ENCODE measurements around the gene SLC35D2. TPM values are rescaled to one million over a fixed set of nuclear protein-coding genes. Genes with fewer than 3 reads are reported as not detected.

SLC35D2 gene
- total RNA-seq, 1 experiment from 2014 or later: 19.0 TPM

DNA sequence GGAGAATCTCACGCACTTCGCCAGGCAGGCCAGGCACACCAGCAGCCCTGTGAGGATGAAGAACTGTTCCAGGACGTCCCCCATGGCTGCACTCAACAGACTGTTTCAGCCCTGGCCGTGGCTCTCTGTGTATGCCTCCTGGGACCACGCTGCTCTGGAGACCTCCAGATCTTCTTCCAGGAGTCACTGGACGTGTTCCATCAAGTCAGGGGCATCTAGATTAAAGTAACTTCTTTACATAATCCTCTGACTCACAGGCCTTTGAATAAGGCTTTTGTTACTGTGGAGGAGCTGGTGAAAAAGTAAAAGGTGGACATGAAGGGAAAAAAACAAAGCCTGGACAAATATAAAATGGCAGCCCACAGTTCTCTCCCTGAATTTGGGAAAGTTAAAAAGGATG is 81.5 kb downstream of the SLC35D2 start, which contains the start of gene HSD17B3:
TSS of gene HSD17B3 (minus strand) at position 156 of the 400 bp plus-strand sequence. CDS start at position 84, 72 bp downstream.
- H2AFZ ChIP-seq (ENCODE audit: low read length): no peak within 1 kb of the TSS
- H3K27ac ChIP-seq (ENCODE audit: insufficient read length, low read depth, low read length): no peak within 1 kb of the TSS
- H2AK5ac ChIP-seq (ENCODE audit: insufficient read length, low read length): no peak within 1 kb of the TSS
- no peak within 1 kb of the TSS for H3K9ac ChIP-seq (ENCODE audit: extremely low read depth, insufficient read length, low read length)
- H3K9me3 ChIP-seq (ENCODE audit: control insufficient read depth, low read depth, low read length): no peaks in the 10 kb centered on the region
- H3K79me1 ChIP-seq (ENCODE audit: insufficient read depth, low read depth, low read length, poor library complexity, severe bottlenecking): no peaks in the 10 kb centered on the region
- Mint-ChIP-seq H3K4me3 (no peak within 1 kb of the TSS), H3K36me3 (ENCODE audit: insufficient read depth in 1 of 3, low read depth in 3 of 3) (no peaks in the 10 kb centered on the region), H3K27ac (peak within 1 kb of the TSS in 1 of 3 experiments; percentile 55; a peak in 1 of 7 replicates), H3K9me3 (peaks cover 0 to 4% of the 10 kb centered on the region in 2 experiments; a peak in 1 of 5 replicates), H3K27me3 (ENCODE audit: low read depth) (no peaks in the 10 kb centered on the region), H3K4me1 (peaks cover 9 to 13% of the 10 kb centered on the region in 2 experiments)
- no CpG with 5 or more reads among the region's 6 CpGs for WGBS (ENCODE audit: extremely low coverage, insufficient read length, low lambda C conversion rate)
- H3T11ph ChIP-seq (ENCODE audit: low read length): no peak within 1 kb of the TSS
- H2BK120ac ChIP-seq (ENCODE audit: low read depth, low read length, poor library complexity, severe bottlenecking): no peak within 1 kb of the TSS
- no peak for DNase-seq
- no peak within 1 kb of the TSS for H4K8ac ChIP-seq (replicated peaks; ENCODE audit: insufficient read length, low read depth, low read length)
- no peak within 1 kb of the TSS for H4K91ac ChIP-seq (ENCODE audit: insufficient read length, low read depth, low read length)
- no peak within 1 kb of the TSS for H3K18ac ChIP-seq (ENCODE audit: insufficient read length, low read depth, low read length)
- H3K4ac ChIP-seq (ENCODE audit: low read depth, low read length): no peak within 1 kb of the TSS
- H3K56ac ChIP-seq (ENCODE audit: insufficient read length, low read depth, low read length): no peak within 1 kb of the TSS
- no peak within 1 kb of the TSS for H3K4me2 ChIP-seq (ENCODE audit: insufficient read depth, insufficient read length, low read length)
- H2BK5ac ChIP-seq (ENCODE audit: insufficient read length, low read length): no peak within 1 kb of the TSS
- no peak within 1 kb of the TSS for H4K5ac ChIP-seq (ENCODE audit: insufficient read length, low read depth, low read length)
- no peaks in the 10 kb centered on the region; the same call in 1 of the 2 replicates for H3K27me3 ChIP-seq (ENCODE audit: insufficient read depth, low read length)
- no peaks in the 10 kb centered on the region for H3K4me1 ChIP-seq (ENCODE audit: insufficient read depth, low read length)
- no peaks in the 10 kb centered on the region for H4K20me1 ChIP-seq (ENCODE audit: control insufficient read depth, insufficient read depth, insufficient read length)
- H3K23ac ChIP-seq (ENCODE audit: insufficient read length, low read depth, low read length): no peak within 1 kb of the TSS
- no peak within 1 kb of the TSS for H3K14ac ChIP-seq (ENCODE audit: insufficient read depth, low read length)
- no peak within 1 kb of the TSS for H2BK20ac ChIP-seq (ENCODE audit: low read depth, low read length, poor library complexity, severe bottlenecking)
- no peaks in the 10 kb centered on the region for H3K79me2 ChIP-seq (ENCODE audit: insufficient read depth, low read length)
- no peaks in the 10 kb centered on the region for H3K23me2 ChIP-seq (ENCODE audit: insufficient read length, low read depth, low read length, poor library complexity, severe bottlenecking)
- H2BK15ac ChIP-seq (ENCODE audit: low read depth, low read length): no peak within 1 kb of the TSS
- H2BK12ac ChIP-seq (ENCODE audit: insufficient read length, low read depth, low read length): no peak within 1 kb of the TSS
- TF ChIP-seq, protein P1, sequence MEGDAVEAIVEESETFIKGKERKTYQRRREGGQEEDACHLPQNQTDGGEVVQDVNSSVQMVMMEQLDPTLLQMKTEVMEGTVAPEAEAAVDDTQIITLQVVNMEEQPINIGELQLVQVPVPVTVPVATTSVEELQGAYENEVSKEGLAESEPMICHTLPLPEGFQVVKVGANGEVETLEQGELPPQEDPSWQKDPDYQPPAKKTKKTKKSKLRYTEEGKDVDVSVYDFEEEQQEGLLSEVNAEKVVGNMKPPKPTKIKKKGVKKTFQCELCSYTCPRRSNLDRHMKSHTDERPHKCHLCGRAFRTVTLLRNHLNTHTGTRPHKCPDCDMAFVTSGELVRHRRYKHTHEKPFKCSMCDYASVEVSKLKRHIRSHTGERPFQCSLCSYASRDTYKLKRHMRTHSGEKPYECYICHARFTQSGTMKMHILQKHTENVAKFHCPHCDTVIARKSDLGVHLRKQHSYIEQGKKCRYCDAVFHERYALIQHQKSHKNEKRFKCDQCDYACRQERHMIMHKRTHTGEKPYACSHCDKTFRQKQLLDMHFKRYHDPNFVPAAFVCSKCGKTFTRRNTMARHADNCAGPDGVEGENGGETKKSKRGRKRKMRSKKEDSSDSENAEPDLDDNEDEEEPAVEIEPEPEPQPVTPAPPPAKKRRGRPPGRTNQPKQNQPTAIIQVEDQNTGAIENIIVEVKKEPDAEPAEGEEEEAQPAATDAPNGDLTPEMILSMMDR (conservative IDR thresholded peaks at IDR 0.05): no peak
